ENCODE data around the gene DSG2. TPM values are rescaled to one million over a fixed set of nuclear protein-coding genes. Genes with fewer than 3 reads are reported as not detected.

Gene DSG2
- total RNA-seq, 1 experiment from 2014 or later: 106 TPM

- Mint-ChIP-seq H3K27me3 (ENCODE audit: insufficient read depth, unreplicated experiment) (no peaks in the 10 kb centered on the region), H3K4me3 (ENCODE audit: unreplicated experiment) (peak overlapping the region; percentile 59), H3K4me1 (ENCODE audit: insufficient read depth, unreplicated experiment) (peaks cover 51% of the 10 kb centered on the region), H3K27ac (ENCODE audit: low read depth, unreplicated experiment) (peak overlapping the region; percentile 95), H3K36me3 (ENCODE audit: insufficient read depth, unreplicated experiment) (peaks cover 5% of the 10 kb centered on the region), H3K9me3 (ENCODE audit: unreplicated experiment) (no peaks in the 10 kb centered on the region)
- BruUV-seq (replicated peaks): no TSS peak
- POLR2A ChIA-PET: interaction anchor here (0.6 to 8.9 kb wide), 28 partner anchors 13 to 543 kb away, joined by 3 to 189 read pairs (median 6); partner anchors contain the start of genes B4GALT6, DSC3, DSG2 and DSG3
- TF ChIP-seq, protein P1, sequence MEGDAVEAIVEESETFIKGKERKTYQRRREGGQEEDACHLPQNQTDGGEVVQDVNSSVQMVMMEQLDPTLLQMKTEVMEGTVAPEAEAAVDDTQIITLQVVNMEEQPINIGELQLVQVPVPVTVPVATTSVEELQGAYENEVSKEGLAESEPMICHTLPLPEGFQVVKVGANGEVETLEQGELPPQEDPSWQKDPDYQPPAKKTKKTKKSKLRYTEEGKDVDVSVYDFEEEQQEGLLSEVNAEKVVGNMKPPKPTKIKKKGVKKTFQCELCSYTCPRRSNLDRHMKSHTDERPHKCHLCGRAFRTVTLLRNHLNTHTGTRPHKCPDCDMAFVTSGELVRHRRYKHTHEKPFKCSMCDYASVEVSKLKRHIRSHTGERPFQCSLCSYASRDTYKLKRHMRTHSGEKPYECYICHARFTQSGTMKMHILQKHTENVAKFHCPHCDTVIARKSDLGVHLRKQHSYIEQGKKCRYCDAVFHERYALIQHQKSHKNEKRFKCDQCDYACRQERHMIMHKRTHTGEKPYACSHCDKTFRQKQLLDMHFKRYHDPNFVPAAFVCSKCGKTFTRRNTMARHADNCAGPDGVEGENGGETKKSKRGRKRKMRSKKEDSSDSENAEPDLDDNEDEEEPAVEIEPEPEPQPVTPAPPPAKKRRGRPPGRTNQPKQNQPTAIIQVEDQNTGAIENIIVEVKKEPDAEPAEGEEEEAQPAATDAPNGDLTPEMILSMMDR (IDR thresholded peaks at IDR 0.05; ENCODE audit: unreplicated experiment): no peak
- DNase-seq (ENCODE audit: unreplicated experiment): peak; percentile 87
- CTCF ChIA-PET: interaction anchor here (0.7 to 2.1 kb wide), 10 partner anchors 12 to 1663 kb away, joined by 3 to 18 read pairs (median 3); no protein-coding TSS in a partner anchor
- intact Hi-C loops (cut with micrococcal nuclease): loop anchor here (10.0 kb wide), 1 partner anchor 537 kb away; no protein-coding TSS in a partner anchor
Observed at GRCh38 chr18:31512203-31512764, 14.3 kb downstream of the DSG2 start.

GRCh38 chr18:31513189-31513935 lies 15.4 kb downstream of the DSG2 start:
- Mint-ChIP-seq H3K27ac (ENCODE audit: low read depth, unreplicated experiment) (peak overlapping the region; percentile 95), H3K9me3 (ENCODE audit: unreplicated experiment) (no peaks in the 10 kb centered on the region), H3K4me1 (ENCODE audit: insufficient read depth, unreplicated experiment) (peaks cover 51% of the 10 kb centered on the region), H3K27me3 (ENCODE audit: insufficient read depth, unreplicated experiment) (no peaks in the 10 kb centered on the region), H3K36me3 (ENCODE audit: insufficient read depth, unreplicated experiment) (peaks cover 9% of the 10 kb centered on the region), H3K4me3 (ENCODE audit: unreplicated experiment) (peak overlapping the region; percentile 0)
- BruUV-seq (replicated peaks): TSS peak; percentile 56
- TF ChIP-seq, protein P1 (IDR thresholded peaks at IDR 0.05; ENCODE audit: unreplicated experiment): no peak
- ChIA-PET POLR2A (interaction anchor here (0.6 to 8.9 kb wide), 30 partner anchors 9 to 546 kb away, joined by 3 to 189 read pairs (median 6); partner anchors contain the start of genes B4GALT6, DSC3, DSG2 and DSG3), CTCF (interaction anchor here (0.6 to 2.1 kb wide), 9 partner anchors 14 to 641 kb away, joined by 3 to 18 read pairs (median 3); partner anchors contain the start of gene B4GALT6)
- intact Hi-C loops (cut with micrococcal nuclease): loop anchor here (10.0 kb wide), 1 partner anchor 539 kb away; no protein-coding TSS in a partner anchor
- DNase-seq (ENCODE audit: unreplicated experiment): peak; percentile 79

- H3K9me3 Mint-ChIP-seq (ENCODE audit: unreplicated experiment): no peaks in the 10 kb centered on the region
- intact Hi-C loops (cut with micrococcal nuclease): loop anchor here (10.0 kb wide), 1 partner anchor 542 kb away; no protein-coding TSS in a partner anchor
- H3K27ac Mint-ChIP-seq (ENCODE audit: low read depth, unreplicated experiment): no peak overlapping the region
- no peaks in the 10 kb centered on the region for H3K27me3 Mint-ChIP-seq (ENCODE audit: insufficient read depth, unreplicated experiment)
- H3K4me1 Mint-ChIP-seq (ENCODE audit: insufficient read depth, unreplicated experiment): peaks cover 26% of the 10 kb centered on the region
- BruUV-seq (replicated peaks): no TSS peak
- TF ChIP-seq, protein P1 (IDR thresholded peaks at IDR 0.05; ENCODE audit: unreplicated experiment): no peak
- DNase-seq (ENCODE audit: unreplicated experiment): no peak
- H3K36me3 Mint-ChIP-seq (ENCODE audit: insufficient read depth, unreplicated experiment): peaks cover 37% of the 10 kb centered on the region
- H3K4me3 Mint-ChIP-seq (ENCODE audit: unreplicated experiment): no peak overlapping the region
- ChIA-PET CTCF (interaction anchor here (0.6 to 1.2 kb wide), 3 partner anchors 14 to 267 kb away, joined by 3 read pairs; no protein-coding TSS in a partner anchor), POLR2A (interaction anchor here (0.5 to 1.4 kb wide), 3 partner anchors 10 to 423 kb away, joined by 3 to 5 read pairs (median 3); no protein-coding TSS in a partner anchor)
Observed at GRCh38 chr18:31516437-31516836, 18.5 kb downstream of the DSG2 start.

DNA sequence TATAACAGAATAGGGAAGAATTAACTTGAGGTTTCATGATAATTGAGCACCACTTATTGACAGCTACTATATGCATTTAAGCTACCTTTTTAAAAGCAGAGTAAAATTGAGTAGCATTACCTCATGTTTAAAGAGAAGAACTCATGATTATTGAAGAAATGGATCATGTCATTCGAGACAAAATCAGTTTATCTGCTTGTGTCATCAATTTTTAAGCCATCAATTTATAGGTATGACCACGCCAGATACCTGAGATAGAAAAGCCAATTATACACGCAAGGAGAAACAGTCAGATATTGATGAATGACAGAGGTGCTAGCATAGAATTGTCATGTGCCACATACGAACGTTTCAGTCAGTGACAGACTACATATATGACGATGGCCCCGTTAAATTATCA lies 28.4 kb downstream of the DSG2 start:
- intact Hi-C loops (cut with micrococcal nuclease): no loop called here
- ChIA-PET CTCF (interaction anchor here (0.7 to 1.5 kb wide), 2 partner anchors 71 to 103 kb away, joined by 3 to 5 read pairs; no protein-coding TSS in a partner anchor), POLR2A (interaction anchor here (0.6 kb wide), 1 partner anchor 455 kb away, joined by 3 read pairs; no protein-coding TSS in a partner anchor)
- no TSS peak for BruUV-seq (replicated peaks)
- H3K36me3 Mint-ChIP-seq (ENCODE audit: insufficient read depth, unreplicated experiment): peaks cover 93% of the 10 kb centered on the region
- no peak overlapping the region for H3K27ac Mint-ChIP-seq (ENCODE audit: low read depth, unreplicated experiment)
- no peaks in the 10 kb centered on the region for H3K27me3 Mint-ChIP-seq (ENCODE audit: insufficient read depth, unreplicated experiment)
- H3K4me1 Mint-ChIP-seq (ENCODE audit: insufficient read depth, unreplicated experiment): no peaks in the 10 kb centered on the region
- no peak for DNase-seq (ENCODE audit: unreplicated experiment)
- no peaks in the 10 kb centered on the region for H3K9me3 Mint-ChIP-seq (ENCODE audit: unreplicated experiment)
- H3K4me3 Mint-ChIP-seq (ENCODE audit: unreplicated experiment): no peak overlapping the region
- TF ChIP-seq, protein P1 (IDR thresholded peaks at IDR 0.05; ENCODE audit: unreplicated experiment): no peak

Data from MCF 10A (cell line).